ENCODE measurements around the gene LOXL3. TPM values are rescaled to one million over a fixed set of nuclear protein-coding genes. Genes with fewer than 3 reads are reported as not detected.
A peak's percentile ranks its signal among the peaks of the same experiment; 100 is the strongest.
"Not testable (repeated sequence)": the region's sequence is repeated elsewhere in the genome, so short reads cannot be mapped to it uniquely, and the experiment has no call there.

The LOXL3 gene
- total RNA-seq, 1 experiment from 2014 or later: 93.6 TPM

DNA sequence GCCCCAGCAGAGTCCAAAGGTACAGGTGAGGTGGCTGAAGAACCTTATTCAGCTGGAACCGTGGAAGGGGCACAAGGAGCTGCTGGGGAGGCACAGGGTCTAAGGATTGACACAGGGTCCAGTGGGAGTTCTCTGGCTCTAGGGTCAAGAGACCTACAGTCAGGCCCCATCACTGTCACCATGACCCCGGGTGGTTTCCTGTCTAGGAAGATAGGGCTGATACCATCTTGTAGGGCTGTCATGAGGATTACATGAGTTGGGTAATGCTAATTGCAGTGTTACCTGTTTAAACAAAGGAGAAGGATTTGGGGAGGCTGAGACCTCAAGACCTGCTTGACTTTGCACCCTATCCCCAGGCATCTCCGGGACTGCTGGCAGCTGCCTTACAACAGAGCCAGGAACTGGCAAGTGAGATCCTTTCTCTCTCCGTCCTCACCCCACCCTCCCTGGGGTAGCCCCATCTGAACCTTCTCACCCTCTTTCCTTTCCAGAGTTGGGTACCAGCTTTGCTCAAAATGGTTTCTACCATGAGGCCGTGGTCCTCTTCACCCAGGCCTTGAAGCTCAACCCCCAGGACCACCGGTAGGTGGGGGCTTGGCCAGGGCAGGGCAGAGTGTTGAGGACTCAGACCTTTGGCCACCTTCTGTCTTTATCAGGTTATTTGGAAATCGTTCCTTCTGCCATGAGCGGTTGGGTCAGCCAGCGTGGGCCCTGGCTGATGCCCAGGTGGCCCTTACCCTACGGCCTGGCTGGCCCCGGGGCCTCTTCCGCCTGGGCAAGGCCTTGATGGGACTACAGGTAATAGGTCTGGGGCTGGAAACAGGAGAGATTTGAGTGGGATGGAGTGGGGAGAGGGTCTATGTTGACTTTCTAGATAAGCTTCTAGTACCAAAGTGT lies 61.8 kb downstream of the LOXL3 start:
- no peak for DNase-seq (ENCODE audit: low read depth)

- DNase-seq (ENCODE audit: low read depth): no peak
Observed at GRCh38 chr2:74489906-74490305, 63.8 kb downstream of the LOXL3 start.

- DNase-seq (ENCODE audit: low read depth): no peak
Observed at GRCh38 chr2:74488643-74489481, 64.9 kb downstream of the LOXL3 start.

DNA sequence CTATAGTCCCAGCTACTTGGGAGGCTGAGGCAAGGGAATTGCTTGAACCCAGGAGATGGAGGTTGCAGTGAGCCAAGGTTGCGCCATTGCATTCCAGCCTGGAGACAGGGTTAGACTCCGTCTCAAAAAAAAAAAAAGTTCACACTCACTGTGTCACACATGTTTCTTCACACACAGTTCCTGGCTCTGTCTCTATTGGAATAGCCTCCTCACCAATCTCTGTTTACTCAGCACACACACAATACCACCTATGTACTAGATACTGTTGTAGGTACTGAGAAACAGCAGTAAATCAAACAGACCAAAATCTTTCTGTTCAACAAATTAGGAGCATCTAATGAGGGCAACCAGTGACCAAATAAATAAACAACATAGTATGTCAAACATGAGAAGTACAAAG lies 67.6 kb downstream of the LOXL3 start:
- DNase-seq (ENCODE audit: low read depth): no peak

DNA sequence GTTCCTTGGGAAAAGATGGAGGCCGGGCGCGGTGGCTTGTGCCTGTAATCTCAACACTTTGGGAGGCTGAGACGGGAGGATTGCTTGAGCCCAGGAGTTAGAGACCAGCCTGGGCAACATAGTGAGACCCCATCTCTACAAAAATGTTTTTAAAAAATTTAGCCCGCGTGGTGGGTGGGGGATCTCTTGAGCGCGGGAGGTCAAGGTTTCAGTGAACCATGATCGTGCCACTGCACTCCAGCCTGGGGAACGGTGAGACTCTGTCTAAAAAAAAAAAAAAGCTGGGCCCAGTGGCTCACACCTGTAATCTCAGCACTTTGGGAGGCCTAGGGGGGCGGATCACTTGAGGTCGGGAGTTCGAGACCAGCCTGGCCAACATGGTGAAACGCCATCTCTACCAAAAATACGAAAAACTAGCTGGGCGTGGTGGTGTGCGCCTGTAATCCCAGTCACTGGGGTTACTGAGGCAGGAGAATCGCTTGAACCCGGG lies 70.0 kb downstream of the LOXL3 start:
- not testable (repeated sequence) for DNase-seq (ENCODE audit: low read depth)

DNA sequence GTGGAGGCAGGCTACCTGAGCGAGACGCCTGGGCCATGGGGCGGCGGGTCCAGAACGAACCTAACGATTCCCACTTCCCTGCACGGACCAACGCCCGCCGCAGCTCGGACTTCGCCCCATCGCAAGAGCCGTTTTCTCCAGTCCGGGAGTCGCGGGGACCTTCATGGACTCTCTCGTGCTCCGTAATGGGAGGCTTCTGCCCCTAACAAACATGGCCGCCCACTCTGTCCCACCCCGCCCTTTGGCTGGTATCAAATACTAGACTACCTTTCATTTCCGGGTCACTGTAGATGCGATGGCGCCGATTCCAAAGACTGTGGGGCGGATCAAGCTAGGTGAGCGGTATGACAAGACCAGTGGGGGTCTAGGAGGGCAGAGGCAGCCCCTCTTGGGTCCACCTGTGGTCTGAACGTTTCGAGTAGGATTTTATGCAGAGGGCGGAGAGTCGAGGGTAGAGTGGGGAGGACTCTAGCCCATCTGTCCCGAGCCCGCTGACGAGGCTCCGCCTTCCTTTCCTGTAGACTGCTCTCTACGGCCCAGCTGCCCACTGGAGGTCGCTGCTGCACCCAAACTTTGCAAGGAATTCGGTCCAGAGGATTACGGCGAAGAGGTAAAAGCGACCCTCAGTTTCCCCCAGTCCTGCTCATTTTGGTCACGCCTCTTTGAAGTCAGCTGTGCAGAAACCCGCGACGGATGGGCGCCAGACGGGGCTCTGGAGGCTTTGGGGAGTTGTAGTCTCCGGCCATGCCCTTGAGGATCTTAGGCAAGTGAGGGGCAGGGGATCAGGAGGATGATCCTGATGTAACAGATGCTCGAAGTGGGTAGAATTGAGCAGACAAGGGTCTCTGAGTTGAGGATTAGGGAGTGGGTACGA lies 70.7 kb downstream of the LOXL3 start, which contains the start of the genes CCDC142 and TTC31:
TSS of gene CCDC142 (minus strand) at position 198 of the 874 bp plus-strand sequence. CDS start at position 37, 161 bp downstream.
TSS of gene TTC31 (plus strand) at position 281 of the 874 bp plus-strand sequence. CDS start at position 296, 15 bp downstream.
- peak; percentile 95 for DNase-seq (ENCODE audit: low read depth)

Other genes starting within 250 kb of the LOXL3 start
- gene SLC4A5, start 210.5 kb downstream of the LOXL3 start, total RNA-seq (2014; rRNA removed; shearing (Covaris generic)): 0.10 TPM in 1 of 2 replicates, not detected in the other
- 88.8 and 93.3 TPM in 2 replicates for gene DCTN1, start 173.6 kb downstream of the LOXL3 start, total RNA-seq (2014; rRNA removed; shearing (Covaris generic))
- 1.2 and 1.3 TPM in 2 replicates for gene C2orf81, start 132.3 kb downstream of the LOXL3 start, total RNA-seq (2014; rRNA removed; shearing (Covaris generic))
- gene WDR54, start 132.2 kb downstream of the LOXL3 start, total RNA-seq (2014; rRNA removed; shearing (Covaris generic)): 119 and 120 TPM in 2 replicates
- 15.1 and 17.7 TPM in 2 replicates for gene RTKN, start 112.0 kb downstream of the LOXL3 start, total RNA-seq (2014; rRNA removed; shearing (Covaris generic))
- gene INO80B, start 98.9 kb downstream of the LOXL3 start, total RNA-seq (2014; rRNA removed; shearing (Covaris generic)): 15.5 and 27.3 TPM in 2 replicates
- gene WBP1, start 95.5 kb downstream of the LOXL3 start, total RNA-seq (2014; rRNA removed; shearing (Covaris generic)): 66.5 and 70.5 TPM in 2 replicates
- gene MOGS, start 88.6 kb downstream of the LOXL3 start, total RNA-seq (2014; rRNA removed; shearing (Covaris generic)): 41.0 and 44.6 TPM in 2 replicates
- 86.4 and 95.5 TPM in 2 replicates for gene MRPL53, start 81.3 kb downstream of the LOXL3 start, total RNA-seq (2014; rRNA removed; shearing (Covaris generic))
- gene CCDC142, start 70.9 kb downstream of the LOXL3 start, total RNA-seq (2014; rRNA removed; shearing (Covaris generic)): 12.3 and 14.3 TPM in 2 replicates
- 17.3 and 17.5 TPM in 2 replicates for gene TTC31, start 70.9 kb downstream of the LOXL3 start, total RNA-seq (2014; rRNA removed; shearing (Covaris generic))
- gene LBX2, start 54.3 kb downstream of the LOXL3 start, total RNA-seq (2014; rRNA removed; shearing (Covaris generic)): 6.7 and 10.6 TPM in 2 replicates
- gene PCGF1, start 46.2 kb downstream of the LOXL3 start, total RNA-seq (2014; rRNA removed; shearing (Covaris generic)): 42.3 and 44.7 TPM in 2 replicates
- 4.2 and 5.5 TPM in 2 replicates for gene TLX2, start 39.5 kb downstream of the LOXL3 start, total RNA-seq (2014; rRNA removed; shearing (Covaris generic))
- gene DQX1, start 27.7 kb downstream of the LOXL3 start, total RNA-seq (2014; rRNA removed; shearing (Covaris generic)): 0.20 and 0.36 TPM in 2 replicates
- 132 and 144 TPM in 2 replicates for gene AUP1, start 24.2 kb downstream of the LOXL3 start, total RNA-seq (2014; rRNA removed; shearing (Covaris generic))
- 70.3 and 71.4 TPM in 2 replicates for gene HTRA2, start 24.0 kb downstream of the LOXL3 start, total RNA-seq (2014; rRNA removed; shearing (Covaris generic))
- 1.8 and 3.1 TPM in 2 replicates for gene DOK1, start 778 bp upstream of the LOXL3 start, total RNA-seq (2014; rRNA removed; shearing (Covaris generic))
- gene M1AP, start 94.4 kb upstream of the LOXL3 start, total RNA-seq (2014; rRNA removed; shearing (Covaris generic)): 0.36 TPM in 1 of 2 replicates, not detected in the other
- 6.4 and 7.1 TPM in 2 replicates for gene SEMA4F, start 100.3 kb upstream of the LOXL3 start, total RNA-seq (2014; rRNA removed; shearing (Covaris generic))